Fibroblast of lung (primary cell): Measurements from ENCODE around the gene KMT2D. TPM values are rescaled to one million over a fixed set of nuclear protein-coding genes. Genes with fewer than 3 reads are reported as not detected.

Experiments
- DNase-seq, 2 donors: peaks; one replicate each; pipeline versions ENCODE4 v3.0.0 to v3.0.0-alpha.2; 2010; ENCODE audit warnings: low read depth in 2 of 2
- H2AFZ ChIP-seq: 2 replicates; pipeline ENCODE4 v1.5.1; 2012; ENCODE audit warnings: low read length, control low read depth, inconsistent platforms
- H3K27ac ChIP-seq: 2 replicates; pipeline ENCODE4 v1.5.1; 2011; ENCODE audit warnings: low read length, control low read depth; ENCODE audit not compliant: insufficient read depth
- H3K27me3 ChIP-seq: 2 replicates; pipeline ENCODE4 v1.5.1; 2011; ENCODE audit warnings: mild to moderate bottlenecking, low read length; ENCODE audit not compliant: control insufficient read depth, insufficient read depth
- H3K36me3 ChIP-seq: 2 replicates; pipeline ENCODE4 v1.5.1; 2011; ENCODE audit warnings: low read length; ENCODE audit not compliant: control insufficient read depth, insufficient read depth
- H3K4me1 ChIP-seq: 2 replicates; pipeline ENCODE4 v1.5.1; 2011; ENCODE audit warnings: low read length; ENCODE audit not compliant: control insufficient read depth, insufficient read depth; ENCODE audit errors: extremely low read depth
- H3K4me2 ChIP-seq: 2 replicates; pipeline ENCODE4 v1.5.1; 2011; ENCODE audit warnings: low read length, control low read depth; ENCODE audit not compliant: insufficient read depth; ENCODE audit errors: extremely low read depth
- H3K4me3 ChIP-seq, 4 experiments: fragments of 200-600 bp in 1 of 4; sonication (generic) in 1 of 4; replicated peaks in 1 of 4; 2 replicates each; pipeline ENCODE4 v1.5.1; 2011 to 2016; ENCODE audit warnings: low read length in 4 of 4, low read depth in 3 of 4, mild to moderate bottlenecking in 3 of 4, control low read depth in 2 of 4, inconsistent platforms in 1 of 4, mixed read lengths in 1 of 4; ENCODE audit not compliant: insufficient read depth in 1 of 4; ENCODE audit errors: control extremely low read depth in 1 of 4
- H3K79me2 ChIP-seq: 2 replicates; pipeline ENCODE4 v1.5.1; 2012; ENCODE audit warnings: mild to moderate bottlenecking, low read length, inconsistent platforms; ENCODE audit not compliant: control insufficient read depth, insufficient read depth
- H3K9ac ChIP-seq: 2 replicates; pipeline ENCODE4 v1.5.1; 2011; ENCODE audit warnings: mild to moderate bottlenecking, low read length, control low read depth; ENCODE audit not compliant: insufficient read depth
- H3K9me3 ChIP-seq: 2 replicates; pipeline ENCODE4 v1.5.1; 2012; ENCODE audit warnings: low read depth, low read length; ENCODE audit not compliant: control insufficient read depth, insufficient read depth
- H4K20me1 ChIP-seq: 2 replicates; pipeline ENCODE4 v1.5.1; 2011; ENCODE audit warnings: low read length; ENCODE audit not compliant: control insufficient read depth, insufficient read depth; ENCODE audit errors: extremely low read depth
- EZH2 ChIP-seq: IDR thresholded peaks from 2 replicates; pipeline ENCODE4 v1.5.1; 2012; ENCODE audit warnings: low read length, control low read depth, mild to moderate bottlenecking; ENCODE audit errors: missing control alignments
- polyA minus RNA-seq: library from RNA; depleted of rRNA, polyadenylated mRNA; stranded (reverse); fragments of >200 nt; gene quantifications from 2 replicates; pipeline ENCODE4 v1.2.3, GENCODE V29; 2011; ENCODE audit warnings: low replicate concordance
- polyA plus RNA-seq, 2 donors: library from polyadenylated mRNA; depleted of rRNA in 1 of 2; stranded (reverse) in 1 of 2; unstranded in 1 of 2; fragments of >200 nt; gene quantifications; 2 replicates each; pipeline ENCODE4 v1.2.1, GENCODE V29; 2011 to 2012; ENCODE audit warnings: missing spikeins in 1 of 2
- total RNA-seq: library from RNA; depleted of rRNA; stranded (reverse); fragments of >200 nt; gene quantifications from 2 replicates; pipeline ENCODE4 v1.2.1, GENCODE V29; 2014
- TF ChIP-seq, protein P1 (sequence below), 2 donors: IDR thresholded peaks in 1 of 2; conservative IDR thresholded peaks in 1 of 2; 1 replicate in 1 of 2; 2 replicates in 1 of 2; pipeline ENCODE4 v1.5.1; 2011 to 2012; ENCODE audit warnings: low read length in 2 of 2, control low read depth in 1 of 2, inconsistent platforms in 1 of 2, low read depth in 1 of 2, mild to moderate bottlenecking in 1 of 2

KMT2D gene
- total RNA-seq (21.1 and 33.0 TPM in 2 replicates), polyA plus RNA-seq (7.3 and 10.0 TPM in 2 replicates), polyA minus RNA-seq (41.0 and 50.0 TPM in 2 replicates)
- polyA plus RNA-seq (2012), result 13.4 and 14.1 TPM in 2 replicates

DNA sequence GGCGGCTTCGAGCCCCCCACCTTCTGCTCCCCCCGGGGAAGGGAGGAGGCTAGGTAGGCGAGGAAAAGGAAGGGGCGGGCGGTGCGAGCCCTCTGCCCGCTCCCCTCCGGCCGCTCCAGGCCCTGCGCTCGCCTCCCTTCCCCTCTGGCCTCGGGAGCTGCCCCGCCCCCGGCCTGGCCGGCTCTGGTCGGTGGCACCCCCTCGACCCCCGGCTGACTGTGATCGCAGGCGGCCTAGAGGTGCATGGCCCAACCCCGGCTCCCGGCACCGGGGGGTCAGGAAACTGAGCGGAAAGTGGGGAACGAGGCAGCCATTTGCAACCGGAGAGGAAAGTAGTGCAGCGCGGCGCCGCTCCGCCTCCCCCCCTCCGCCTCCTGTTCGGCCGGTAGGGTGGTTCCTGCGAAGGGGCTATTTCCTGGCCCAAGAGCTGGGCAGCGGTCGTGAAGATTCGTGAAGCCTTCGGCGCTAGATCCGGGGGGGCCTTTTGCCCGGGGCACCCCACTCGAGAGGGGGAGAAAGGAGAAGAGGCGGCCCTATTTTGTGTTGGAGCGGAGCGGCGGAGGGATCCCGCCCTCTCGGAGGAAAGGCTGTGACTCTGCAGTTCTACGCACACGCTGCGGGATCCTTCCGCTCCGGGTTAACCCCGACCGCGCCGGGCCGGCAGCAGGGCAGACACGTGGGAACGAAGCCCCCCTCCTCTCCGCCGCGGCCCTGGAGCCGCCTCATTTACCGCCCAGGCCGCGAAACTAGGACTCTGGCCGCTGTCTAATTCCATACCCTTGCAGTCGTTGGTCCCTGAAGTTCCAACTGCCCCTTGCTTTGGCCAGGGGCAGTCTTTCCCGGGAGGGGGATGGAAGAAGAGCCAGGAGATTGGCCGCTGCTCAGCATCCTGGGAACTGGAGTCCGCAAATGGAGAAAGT is at the start of gene KMT2D:
TSS of gene KMT2D (minus strand) at position 558 of the 920 bp plus-strand sequence. CDS start 5,470 bp downstream, outside the sequence.
- H3K79me2 ChIP-seq, result peaks cover 52% of the 10 kb centered on the region
- H3K9me3 ChIP-seq, result no peaks in the 10 kb centered on the region
- no peaks in the 10 kb centered on the region for H3K27me3 ChIP-seq
- H3K27ac ChIP-seq, result peak within 1 kb of the TSS; percentile 92
- H3K4me2 ChIP-seq, result peak within 1 kb of the TSS; percentile 68
- peak within 1 kb of the TSS; percentile 93 for H3K9ac ChIP-seq
- peak within 1 kb of the TSS; percentile 80 for H2AFZ ChIP-seq
- H3K4me3 ChIP-seq, result peak within 1 kb of the TSS; percentile 65 to 96 (median 84)
- TF ChIP-seq EZH2, result no peak
- TF ChIP-seq, protein P1, sequence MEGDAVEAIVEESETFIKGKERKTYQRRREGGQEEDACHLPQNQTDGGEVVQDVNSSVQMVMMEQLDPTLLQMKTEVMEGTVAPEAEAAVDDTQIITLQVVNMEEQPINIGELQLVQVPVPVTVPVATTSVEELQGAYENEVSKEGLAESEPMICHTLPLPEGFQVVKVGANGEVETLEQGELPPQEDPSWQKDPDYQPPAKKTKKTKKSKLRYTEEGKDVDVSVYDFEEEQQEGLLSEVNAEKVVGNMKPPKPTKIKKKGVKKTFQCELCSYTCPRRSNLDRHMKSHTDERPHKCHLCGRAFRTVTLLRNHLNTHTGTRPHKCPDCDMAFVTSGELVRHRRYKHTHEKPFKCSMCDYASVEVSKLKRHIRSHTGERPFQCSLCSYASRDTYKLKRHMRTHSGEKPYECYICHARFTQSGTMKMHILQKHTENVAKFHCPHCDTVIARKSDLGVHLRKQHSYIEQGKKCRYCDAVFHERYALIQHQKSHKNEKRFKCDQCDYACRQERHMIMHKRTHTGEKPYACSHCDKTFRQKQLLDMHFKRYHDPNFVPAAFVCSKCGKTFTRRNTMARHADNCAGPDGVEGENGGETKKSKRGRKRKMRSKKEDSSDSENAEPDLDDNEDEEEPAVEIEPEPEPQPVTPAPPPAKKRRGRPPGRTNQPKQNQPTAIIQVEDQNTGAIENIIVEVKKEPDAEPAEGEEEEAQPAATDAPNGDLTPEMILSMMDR (conservative IDR thresholded peaks at IDR 0.05 in 1 of 2, IDR thresholded peaks at IDR 0.05 in 1 of 2; ENCODE audit: low read depth in 1 of 2, low read length in 2 of 2), result peak; percentile 19 to 34
- no peaks in the 10 kb centered on the region for H3K36me3 ChIP-seq
- DNase-seq, result peak; percentile 98
- H4K20me1 ChIP-seq, result peaks cover 2% of the 10 kb centered on the region
- H3K4me1 ChIP-seq, result peaks cover 6% of the 10 kb centered on the region

- H3K27me3 ChIP-seq, result no peaks in the 10 kb centered on the region
- peak overlapping the region; percentile 74 for H2AFZ ChIP-seq
- H3K4me1 ChIP-seq, result peaks cover 5% of the 10 kb centered on the region
- TF ChIP-seq, protein P1 (conservative IDR thresholded peaks at IDR 0.05 in 1 of 2, IDR thresholded peaks at IDR 0.05 in 1 of 2; ENCODE audit: low read depth in 1 of 2, low read length in 2 of 2), result no peak
- TF ChIP-seq EZH2, result no peak
- H3K27ac ChIP-seq, result peak overlapping the region; percentile 74
- H3K79me2 ChIP-seq, result peaks cover 18% of the 10 kb centered on the region
- H4K20me1 ChIP-seq, result no peaks in the 10 kb centered on the region
- H3K36me3 ChIP-seq, result peaks cover 5% of the 10 kb centered on the region
- DNase-seq, result peak in 1 of 2 donors; percentile 22
- peak overlapping the region; percentile 81 for H3K9ac ChIP-seq
- no peaks in the 10 kb centered on the region for H3K9me3 ChIP-seq
- peak overlapping the region; percentile 82 to 95 (median 86) for H3K4me3 ChIP-seq
- H3K4me2 ChIP-seq, result peak overlapping the region; percentile 95
Measured at GRCh38 chr12:49109641-49110463, 49.3 kb upstream of the KMT2D start.
